K562 (cell line): ENCODE measurements around the gene IL1RAPL2.

Source experiments
- GABPA ChIP-seq: fragments of 200-800 bp; sonication (Bioruptor generic); conservative IDR thresholded peaks from 2 replicates; pipeline ENCODE4 v1.6.1; 2016; ENCODE audit warnings: low read depth, missing genetic modification characterization, missing compliant biosample characterization
- GTF2E2 ChIP-seq: fragments of 200-800 bp; sonication (Bioruptor generic); IDR thresholded peaks from 2 replicates; pipeline ENCODE4 v1.6.1; 2016; ENCODE audit warnings: missing genetic modification characterization, missing compliant biosample characterization
- NCOA1 ChIP-seq: fragments of 450-650 bp; IDR thresholded peaks from 2 replicates; pipeline ENCODE4 v1.6.1; 2016; ENCODE audit warnings: low read depth
- RFX5 ChIP-seq: IDR thresholded peaks from 2 replicates; pipeline ENCODE4 v1.6.1; 2011; ENCODE audit warnings: low read depth, mild to moderate bottlenecking, improper control_type of control experiment, low read length
- STAT5B ChIP-seq: fragments of 250-450 bp; sonication (Bioruptor Pico); IDR thresholded peaks from 2 replicates; pipeline ENCODE4 v1.8.0; 2021; ENCODE audit warnings: mild to moderate bottlenecking, inconsistent platforms
- TF ChIP-seq, protein P1 (sequence below): sonication (generic); formaldehyde crosslinking; IDR thresholded peaks from 2 replicates; pipeline ENCODE4 v1.5.0; 2020; ENCODE audit warnings: missing genetic modification reagents

GRCh38 chrX:105543283-105543682 is 977.3 kb downstream of the IL1RAPL2 start:
- TF ChIP-seq NCOA1 (no peak), GTF2E2 (tag) (no peak), GABPA (tag) (no peak), STAT5B (CRISPR knock-in tag) (no peak), RFX5 (no peak)
- TF ChIP-seq, protein P1, sequence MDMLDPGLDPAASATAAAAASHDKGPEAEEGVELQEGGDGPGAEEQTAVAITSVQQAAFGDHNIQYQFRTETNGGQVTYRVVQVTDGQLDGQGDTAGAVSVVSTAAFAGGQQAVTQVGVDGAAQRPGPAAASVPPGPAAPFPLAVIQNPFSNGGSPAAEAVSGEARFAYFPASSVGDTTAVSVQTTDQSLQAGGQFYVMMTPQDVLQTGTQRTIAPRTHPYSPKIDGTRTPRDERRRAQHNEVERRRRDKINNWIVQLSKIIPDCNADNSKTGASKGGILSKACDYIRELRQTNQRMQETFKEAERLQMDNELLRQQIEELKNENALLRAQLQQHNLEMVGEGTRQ (CRISPR knock-in tag), result no peak
